ENCODE measurements around the gene PIGBOS1.

PIGBOS1 gene

DNA sequence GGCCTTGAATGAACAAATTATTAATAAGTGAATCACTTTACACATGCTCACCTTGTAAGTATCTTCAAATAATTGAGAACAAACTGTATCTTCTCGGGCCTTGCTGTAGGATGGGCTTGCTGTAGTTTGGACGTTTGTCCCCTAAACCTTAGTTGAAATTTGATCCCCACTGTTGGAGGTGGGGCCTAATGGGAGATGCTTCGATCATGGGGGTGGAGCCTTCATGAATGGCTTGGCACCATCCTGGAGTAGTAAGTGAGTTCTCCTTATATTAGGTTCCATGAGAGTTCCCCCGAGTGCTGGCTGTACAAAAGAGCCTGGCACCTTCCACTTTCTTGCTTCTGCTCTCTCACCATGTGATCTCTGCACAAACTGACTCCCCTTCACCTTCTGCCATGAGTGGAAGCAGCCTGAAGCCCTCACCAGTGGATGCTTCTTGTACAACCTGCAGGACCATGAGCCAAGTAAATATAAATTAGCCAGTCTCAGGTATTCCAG, 29.4 kb upstream of the PIGBOS1 start:
- Histone ChIP-seq H3K27me3 (ENCODE audit: control insufficient read depth, insufficient read depth, low read length, poor library complexity, severe bottlenecking) (no peaks in the 10 kb centered on the region), H3K4me3 (ENCODE audit: insufficient read depth, low read depth, low read length) (no peak overlapping the region), H3K9me3 (ENCODE audit: control insufficient read depth, low read length) (no peaks in the 10 kb centered on the region), H3K27ac (ENCODE audit: insufficient read depth, low read depth, low read length, poor library complexity, severe bottlenecking) (no peak overlapping the region), H3K36me3 (ENCODE audit: control insufficient read depth, insufficient read depth, low read length) (no peaks in the 10 kb centered on the region), H3K4me1 (ENCODE audit: control insufficient read depth, insufficient read depth, low read length) (peaks cover 6% of the 10 kb centered on the region)
- 63 to 72% methylated on average over 4 of the region's 4 CpGs for WGBS, 2 experiments

DNA sequence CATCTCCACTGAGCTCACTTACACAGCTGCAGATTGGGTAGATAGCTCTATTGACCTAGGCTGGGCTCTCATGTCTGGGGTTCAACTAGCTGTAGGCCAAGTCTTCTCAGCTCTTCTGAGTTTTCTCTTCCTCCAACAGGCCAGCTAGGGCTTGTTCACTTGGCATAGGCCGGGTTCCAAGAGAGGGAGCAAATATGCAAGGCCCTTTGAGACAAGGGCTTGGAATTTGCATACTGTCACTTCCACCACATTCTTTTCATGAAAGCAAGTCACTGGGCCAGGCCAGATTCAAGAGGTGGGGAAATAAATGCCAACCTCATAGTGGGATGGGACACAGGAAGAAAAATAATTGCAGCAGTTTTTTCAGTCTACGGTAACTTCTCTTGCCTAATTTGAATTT, 25.3 kb upstream of the PIGBOS1 start:
- no peaks in the 10 kb centered on the region for H3K36me3 ChIP-seq (ENCODE audit: control insufficient read depth, insufficient read depth, low read length)
- H3K27ac ChIP-seq (ENCODE audit: insufficient read depth, low read depth, low read length, poor library complexity, severe bottlenecking) = no peak overlapping the region
- H3K4me3 ChIP-seq (ENCODE audit: insufficient read depth, low read depth, low read length) = no peak overlapping the region
- H3K9me3 ChIP-seq (ENCODE audit: control insufficient read depth, low read length) = no peaks in the 10 kb centered on the region
- H3K4me1 ChIP-seq (ENCODE audit: control insufficient read depth, insufficient read depth, low read length) = peaks cover 6% of the 10 kb centered on the region
- WGBS, 2 experiments = 40 to 66% methylated on average over 1 to 2 of the region's 2 CpGs
- no peaks in the 10 kb centered on the region for H3K27me3 ChIP-seq (ENCODE audit: control insufficient read depth, insufficient read depth, low read length, poor library complexity, severe bottlenecking)

DNA sequence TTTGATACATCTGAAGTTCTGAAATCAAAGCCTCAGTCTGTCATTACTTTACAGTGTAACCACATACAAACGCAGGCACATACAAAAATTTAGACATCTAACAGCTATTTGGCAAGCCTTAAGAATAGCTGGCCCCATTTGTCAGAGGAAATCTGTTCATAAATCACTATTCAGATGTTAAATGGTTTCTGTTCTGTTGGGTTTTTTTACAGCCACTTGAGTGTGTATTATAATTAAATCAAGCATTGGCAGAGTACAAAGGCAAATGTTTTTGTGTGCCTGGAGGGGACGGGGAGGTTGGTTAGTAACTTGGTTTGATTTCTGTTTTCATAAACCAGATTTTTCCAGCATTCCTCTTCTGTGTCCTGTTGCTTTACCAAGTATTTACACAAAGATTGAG, 24.2 kb upstream of the PIGBOS1 start:
- Histone ChIP-seq H3K27ac (ENCODE audit: insufficient read depth, low read depth, low read length, poor library complexity, severe bottlenecking) (no peak overlapping the region), H3K9me3 (ENCODE audit: control insufficient read depth, low read length) (no peaks in the 10 kb centered on the region), H3K27me3 (ENCODE audit: control insufficient read depth, insufficient read depth, low read length, poor library complexity, severe bottlenecking) (no peaks in the 10 kb centered on the region), H3K4me3 (ENCODE audit: insufficient read depth, low read depth, low read length) (no peak overlapping the region), H3K4me1 (ENCODE audit: control insufficient read depth, insufficient read depth, low read length) (peaks cover 6% of the 10 kb centered on the region), H3K36me3 (ENCODE audit: control insufficient read depth, insufficient read depth, low read length) (no peaks in the 10 kb centered on the region)
- 85 to 86% methylated on average over 2 of the region's 2 CpGs for WGBS, 2 experiments

DNA sequence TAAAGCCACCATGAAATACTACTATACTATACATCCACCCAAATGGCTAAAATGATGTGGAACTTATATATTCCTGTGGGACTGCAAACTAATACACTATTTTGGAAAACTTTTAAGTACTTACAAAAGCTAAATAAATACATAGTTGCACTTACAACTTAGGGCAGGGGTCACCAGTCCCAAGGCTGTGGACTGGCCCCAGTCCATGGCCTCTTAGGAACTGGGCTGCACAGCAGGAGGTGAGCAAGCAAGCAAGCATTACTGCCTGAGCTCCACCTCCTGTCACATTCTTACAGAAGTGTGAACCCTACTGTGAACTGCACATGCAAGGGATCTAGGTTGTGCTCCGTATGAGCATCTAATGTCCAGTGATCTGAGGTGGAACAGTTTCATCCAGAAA, 18.2 kb upstream of the PIGBOS1 start:
- Histone ChIP-seq H3K9me3 (ENCODE audit: control insufficient read depth, low read length) (no peaks in the 10 kb centered on the region), H3K4me3 (ENCODE audit: insufficient read depth, low read depth, low read length) (no peak overlapping the region), H3K27me3 (ENCODE audit: control insufficient read depth, insufficient read depth, low read length, poor library complexity, severe bottlenecking) (no peaks in the 10 kb centered on the region), H3K4me1 (ENCODE audit: control insufficient read depth, insufficient read depth, low read length) (no peaks in the 10 kb centered on the region), H3K36me3 (ENCODE audit: control insufficient read depth, insufficient read depth, low read length) (no peaks in the 10 kb centered on the region), H3K27ac (ENCODE audit: insufficient read depth, low read depth, low read length, poor library complexity, severe bottlenecking) (no peak overlapping the region)
- WGBS, 2 experiments = 82 to 85% methylated on average over 1 of the region's 1 CpG

DNA sequence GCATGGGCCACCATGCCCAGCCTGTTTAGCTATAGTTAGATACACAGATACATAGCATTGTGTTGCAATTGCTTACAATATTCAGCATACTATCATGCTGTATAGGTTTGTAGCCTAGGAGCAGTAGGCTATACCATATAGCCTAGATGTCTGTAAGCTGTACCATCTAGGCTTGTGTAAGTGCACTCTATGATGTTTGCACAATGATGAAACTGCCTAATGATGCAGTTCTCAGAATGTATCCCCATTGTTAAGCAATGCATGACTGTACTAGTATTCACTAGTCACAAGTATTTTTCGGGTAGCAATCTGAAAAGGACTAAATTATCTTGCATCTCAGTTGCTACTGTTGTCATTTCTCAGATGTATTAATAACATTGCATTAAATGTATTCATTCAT, 16.1 kb upstream of the PIGBOS1 start:
- Histone ChIP-seq H3K4me3 (ENCODE audit: insufficient read depth, low read depth, low read length) (no peak overlapping the region), H3K36me3 (ENCODE audit: control insufficient read depth, insufficient read depth, low read length) (no peaks in the 10 kb centered on the region), H3K27me3 (ENCODE audit: control insufficient read depth, insufficient read depth, low read length, poor library complexity, severe bottlenecking) (no peaks in the 10 kb centered on the region), H3K27ac (ENCODE audit: insufficient read depth, low read depth, low read length, poor library complexity, severe bottlenecking) (no peak overlapping the region), H3K4me1 (ENCODE audit: control insufficient read depth, insufficient read depth, low read length) (no peaks in the 10 kb centered on the region), H3K9me3 (ENCODE audit: control insufficient read depth, low read length) (no peaks in the 10 kb centered on the region)
- 100% methylated on average over 1 of the region's 1 CpG; no CpG with 5 or more reads in 1 of the 2 experiments for WGBS, 2 experiments

DNA sequence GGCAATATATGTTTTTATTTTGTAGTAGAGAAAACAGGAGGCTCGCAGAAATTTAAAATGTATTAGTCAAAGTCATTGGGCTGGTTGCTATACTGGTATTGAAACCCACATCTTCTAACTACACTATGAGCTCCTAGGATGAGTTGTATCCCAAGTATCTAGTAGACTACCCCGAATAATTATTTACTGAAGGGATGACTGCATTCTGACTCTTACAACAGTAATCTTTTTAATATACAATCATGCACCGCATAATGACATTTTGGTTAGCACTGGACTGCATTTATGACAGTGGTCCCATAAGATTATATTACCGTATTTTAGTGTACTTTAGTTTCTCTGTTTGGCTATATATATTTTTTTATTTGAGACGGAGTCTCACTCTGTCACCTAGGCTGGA, 15.4 kb upstream of the PIGBOS1 start:
- no peaks in the 10 kb centered on the region for H3K36me3 ChIP-seq (ENCODE audit: control insufficient read depth, insufficient read depth, low read length)
- H3K27ac ChIP-seq (ENCODE audit: insufficient read depth, low read depth, low read length, poor library complexity, severe bottlenecking) = no peak overlapping the region
- no peaks in the 10 kb centered on the region for H3K4me1 ChIP-seq (ENCODE audit: control insufficient read depth, insufficient read depth, low read length)
- no peaks in the 10 kb centered on the region for H3K9me3 ChIP-seq (ENCODE audit: control insufficient read depth, low read length)
- H3K4me3 ChIP-seq (ENCODE audit: insufficient read depth, low read depth, low read length) = no peak overlapping the region
- no peaks in the 10 kb centered on the region for H3K27me3 ChIP-seq (ENCODE audit: control insufficient read depth, insufficient read depth, low read length, poor library complexity, severe bottlenecking)
- WGBS, 2 experiments = 77 to 87% methylated on average over 4 to 5 of the region's 5 CpGs

DNA sequence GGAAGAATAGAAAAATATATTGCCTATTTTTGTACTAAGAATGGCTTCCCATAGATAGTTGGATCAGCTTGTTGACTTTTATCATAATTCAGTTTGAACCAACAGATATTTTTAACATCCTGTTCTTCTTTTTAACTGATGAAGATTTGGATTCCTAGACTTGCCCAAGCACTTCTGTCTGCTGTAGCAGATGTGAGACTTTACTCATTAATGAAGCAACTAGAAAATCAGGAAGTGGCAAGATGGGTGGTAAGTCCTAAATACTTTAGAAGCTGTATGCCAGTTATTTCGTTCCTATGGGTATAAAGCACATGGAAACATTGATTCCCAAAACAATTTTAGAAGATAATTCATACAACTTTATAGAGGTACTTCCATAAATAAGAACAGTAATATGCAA, 8.5 kb upstream of the PIGBOS1 start:
- Histone ChIP-seq H3K4me3 (ENCODE audit: insufficient read depth, low read depth, low read length) (no peak overlapping the region), H3K9me3 (ENCODE audit: control insufficient read depth, low read length) (no peaks in the 10 kb centered on the region), H3K4me1 (ENCODE audit: control insufficient read depth, insufficient read depth, low read length) (no peaks in the 10 kb centered on the region), H3K36me3 (ENCODE audit: control insufficient read depth, insufficient read depth, low read length) (no peaks in the 10 kb centered on the region), H3K27me3 (ENCODE audit: control insufficient read depth, insufficient read depth, low read length, poor library complexity, severe bottlenecking) (no peaks in the 10 kb centered on the region), H3K27ac (ENCODE audit: insufficient read depth, low read depth, low read length, poor library complexity, severe bottlenecking) (no peak overlapping the region)
- WGBS, 2 experiments = 93% methylated on average over 1 of the region's 1 CpG; no CpG with 5 or more reads in 1 of the 2 experiments

DNA sequence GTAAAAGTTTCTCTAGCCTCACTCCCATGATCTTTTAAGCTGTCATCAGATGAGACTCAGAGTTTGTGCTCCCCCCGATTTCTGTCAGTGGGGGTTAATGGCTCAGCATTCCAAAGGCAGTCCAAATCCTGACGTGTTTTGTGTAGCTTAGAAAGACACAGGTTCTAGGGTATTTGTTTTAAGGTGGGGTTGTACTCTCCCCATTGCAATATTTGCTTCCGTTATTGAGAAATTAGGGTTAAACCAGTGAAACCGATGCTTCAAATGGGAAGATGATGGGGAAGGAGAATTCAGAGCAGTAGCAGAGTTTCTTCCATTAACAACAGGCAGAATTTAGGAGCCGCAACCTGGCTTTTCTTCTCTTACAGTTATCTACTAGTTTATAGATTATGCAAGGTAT, 3.5 kb upstream of the PIGBOS1 start:
- H3K36me3 ChIP-seq (ENCODE audit: control insufficient read depth, insufficient read depth, low read length) = no peaks in the 10 kb centered on the region
- WGBS, 2 experiments = 76 to 84% methylated on average over 4 to 5 of the region's 5 CpGs
- no peaks in the 10 kb centered on the region for H3K4me1 ChIP-seq (ENCODE audit: control insufficient read depth, insufficient read depth, low read length)
- H3K4me3 ChIP-seq (ENCODE audit: insufficient read depth, low read depth, low read length) = no peak overlapping the region
- H3K9me3 ChIP-seq (ENCODE audit: control insufficient read depth, low read length) = no peaks in the 10 kb centered on the region
- H3K27me3 ChIP-seq (ENCODE audit: control insufficient read depth, insufficient read depth, low read length, poor library complexity, severe bottlenecking) = no peaks in the 10 kb centered on the region
- H3K27ac ChIP-seq (ENCODE audit: insufficient read depth, low read depth, low read length, poor library complexity, severe bottlenecking) = no peak overlapping the region

DNA sequence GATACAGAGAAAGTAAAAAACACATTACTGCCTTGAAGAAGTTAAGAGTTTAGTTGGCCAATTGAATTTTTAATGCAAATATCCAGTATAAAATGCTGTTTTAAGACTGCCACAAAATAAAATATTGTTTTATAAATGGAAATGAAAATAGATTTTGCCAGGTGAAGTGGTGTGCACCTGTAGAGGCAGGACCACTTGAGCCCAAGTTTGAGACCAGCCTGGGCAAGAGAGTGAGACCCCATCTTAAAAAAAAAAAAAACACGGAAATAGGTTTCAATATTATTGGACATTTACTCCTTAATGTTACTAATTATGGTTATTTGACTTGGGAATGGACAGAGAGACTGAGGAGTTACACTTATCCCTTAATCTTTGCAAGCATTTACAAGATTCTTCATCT, 2.0 kb upstream of the PIGBOS1 start:
- no CpG with 5 or more reads among the region's 1 CpG for WGBS, 2 experiments
- Histone ChIP-seq H3K27ac (ENCODE audit: insufficient read depth, low read depth, low read length, poor library complexity, severe bottlenecking) (no peak overlapping the region), H3K4me3 (ENCODE audit: insufficient read depth, low read depth, low read length) (no peak overlapping the region), H3K4me1 (ENCODE audit: control insufficient read depth, insufficient read depth, low read length) (no peaks in the 10 kb centered on the region), H3K9me3 (ENCODE audit: control insufficient read depth, low read length) (no peaks in the 10 kb centered on the region), H3K27me3 (ENCODE audit: control insufficient read depth, insufficient read depth, low read length, poor library complexity, severe bottlenecking) (no peaks in the 10 kb centered on the region), H3K36me3 (ENCODE audit: control insufficient read depth, insufficient read depth, low read length) (no peaks in the 10 kb centered on the region)

DNA sequence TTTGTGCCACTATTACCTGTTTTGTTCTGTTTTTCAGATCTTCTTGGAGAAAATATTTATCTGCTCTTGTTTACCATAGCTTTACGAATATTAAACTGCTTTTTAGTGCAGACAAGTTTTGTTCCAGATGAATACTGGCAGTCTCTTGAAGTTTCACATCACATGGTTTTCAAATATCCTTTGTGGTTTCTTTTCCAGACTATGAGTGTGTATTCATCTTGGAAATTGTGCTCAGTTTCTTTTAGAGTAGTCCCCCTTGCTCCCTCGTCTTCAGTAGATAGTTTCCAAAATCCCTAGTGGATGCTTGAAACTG, 1.3 kb upstream of the PIGBOS1 start:
- no peaks in the 10 kb centered on the region for H3K9me3 ChIP-seq (ENCODE audit: control insufficient read depth, low read length)
- H3K36me3 ChIP-seq (ENCODE audit: control insufficient read depth, insufficient read depth, low read length) = no peaks in the 10 kb centered on the region
- 94 to 96% methylated on average over 1 of the region's 2 CpGs for WGBS, 2 experiments
- no peaks in the 10 kb centered on the region for H3K27me3 ChIP-seq (ENCODE audit: control insufficient read depth, insufficient read depth, low read length, poor library complexity, severe bottlenecking)
- H3K4me3 ChIP-seq (ENCODE audit: insufficient read depth, low read depth, low read length) = no peak overlapping the region
- no peaks in the 10 kb centered on the region for H3K4me1 ChIP-seq (ENCODE audit: control insufficient read depth, insufficient read depth, low read length)
- no peak overlapping the region for H3K27ac ChIP-seq (ENCODE audit: insufficient read depth, low read depth, low read length, poor library complexity, severe bottlenecking)

DNA sequence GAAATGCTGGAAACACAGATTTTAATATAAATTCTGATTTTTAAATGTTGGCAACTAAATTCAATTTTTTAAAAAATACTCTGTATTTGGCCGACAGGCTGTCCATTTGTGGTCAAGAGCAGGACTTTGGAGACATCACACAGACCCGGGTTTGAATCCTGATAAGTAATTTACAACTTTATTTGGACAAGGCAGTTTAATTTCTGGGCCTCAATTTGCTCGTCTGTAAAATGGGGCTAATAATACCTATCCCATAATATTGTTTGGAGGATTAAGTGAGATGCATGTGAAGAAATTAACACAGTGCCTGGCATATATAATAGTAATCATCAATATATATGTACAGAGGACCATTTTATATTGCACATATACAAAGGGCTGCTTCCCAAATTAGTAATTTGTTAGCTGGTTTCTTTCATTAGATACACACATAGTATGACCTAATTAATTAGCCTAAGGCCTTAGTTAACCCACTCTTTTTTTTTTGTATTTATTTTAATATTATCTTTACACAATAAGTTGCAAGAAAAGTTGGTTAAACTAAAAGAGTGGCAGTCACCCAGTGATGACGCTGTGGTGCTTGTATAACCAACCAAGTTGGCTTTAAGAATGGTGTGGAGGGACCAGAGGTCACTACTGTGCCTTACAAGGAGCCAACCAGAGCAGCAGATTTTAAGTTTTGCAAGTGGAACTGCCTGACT, 764 bp upstream of the PIGBOS1 start:
- Histone ChIP-seq H3K4me1 (ENCODE audit: control insufficient read depth, insufficient read depth, low read length) (no peaks in the 10 kb centered on the region), H3K36me3 (ENCODE audit: control insufficient read depth, insufficient read depth, low read length) (no peaks in the 10 kb centered on the region), H3K27me3 (ENCODE audit: control insufficient read depth, insufficient read depth, low read length, poor library complexity, severe bottlenecking) (no peaks in the 10 kb centered on the region), H3K27ac (ENCODE audit: insufficient read depth, low read depth, low read length, poor library complexity, severe bottlenecking) (peak overlapping the region; percentile 74), H3K9me3 (ENCODE audit: control insufficient read depth, low read length) (no peaks in the 10 kb centered on the region), H3K4me3 (ENCODE audit: insufficient read depth, low read depth, low read length) (peak overlapping the region; percentile 91)
- WGBS, 2 experiments = 73 to 80% methylated on average over 3 of the region's 4 CpGs
